GM18508 (cell line): ENCODE data around the gene BCR.

ENCODE experiments used
- ATAC-seq: cut with Tn5 transposase; IDR thresholded peaks from one replicate; pipeline ENCODE4 v1.9.1; 2021; ENCODE audit warnings: moderate number of reproducible peaks; ENCODE audit not compliant: insufficient read depth, unreplicated experiment

Gene BCR

GRCh38 chr22:23213581-23214334 lies 33.4 kb downstream of the BCR start:
- ATAC-seq: no peak

- no peak for ATAC-seq
Observed at GRCh38 chr22:23214398-23214797, 34.1 kb downstream of the BCR start.

- ATAC-seq: no peak
Observed at GRCh38 chr22:23215294-23216241, 35.3 kb downstream of the BCR start.

GRCh38 chr22:23216461-23217170 lies 36.3 kb downstream of the BCR start:
- no peak for ATAC-seq

- ATAC-seq: no peak
Observed at GRCh38 chr22:23217171-23218052, 37.1 kb downstream of the BCR start.

GRCh38 chr22:23218053-23218866 lies 38.0 kb downstream of the BCR start:
- no peak for ATAC-seq

GRCh38 chr22:23218867-23219251 lies 38.5 kb downstream of the BCR start:
- ATAC-seq: no peak

GRCh38 chr22:23219317-23219716 lies 39.0 kb downstream of the BCR start:
- ATAC-seq: no peak

- no peak for ATAC-seq
Observed at GRCh38 chr22:23219822-23220484, 39.6 kb downstream of the BCR start.

GRCh38 chr22:23220485-23221350 lies 40.4 kb downstream of the BCR start:
- no peak for ATAC-seq

- no peak for ATAC-seq
Observed at GRCh38 chr22:23221351-23221804, 41.1 kb downstream of the BCR start.

GRCh38 chr22:23222033-23222792 lies 41.9 kb downstream of the BCR start:
- no peak for ATAC-seq

- ATAC-seq: no peak
Observed at GRCh38 chr22:23222793-23223568, 42.7 kb downstream of the BCR start.

- ATAC-seq: no peak
Observed at GRCh38 chr22:23223569-23224317, 43.4 kb downstream of the BCR start.

- ATAC-seq: no peak
Observed at GRCh38 chr22:23224846-23225245, 44.5 kb downstream of the BCR start.
